HepG2 (cell line): ENCODE measurements around the gene ST8SIA1. TPM values are rescaled to one million over a fixed set of nuclear protein-coding genes. Genes with fewer than 3 reads are reported as not detected.

Experiments used
- FOXC1 ChIP-seq: sonication (generic); formaldehyde crosslinking; IDR thresholded peaks from 2 replicates; pipeline ENCODE4 v1.8.0; 2022; ENCODE audit warnings: mild to moderate bottlenecking, missing genetic modification reagents, borderline replicate concordance
- GABPA ChIP-seq, 2 experiments: IDR thresholded peaks; 2 replicates each; pipeline ENCODE4 v1.6.1; 2011 to 2016; ENCODE audit warnings: low read depth in 2 of 2, low read length in 1 of 2, missing biosample characterization in 1 of 2, missing genetic modification characterization in 1 of 2
- HCFC1 ChIP-seq: fragments of 150-350 bp; IDR thresholded peaks from 2 replicates; pipeline ENCODE4 v1.6.1; 2014; ENCODE audit warnings: low read depth, low read length
- MAF1 ChIP-seq: sonication (generic); formaldehyde crosslinking; IDR thresholded peaks from 2 replicates; pipeline ENCODE4 v1.5.0; 2020; ENCODE audit warnings: missing genetic modification reagents, borderline replicate concordance
- MAFK ChIP-seq, 2 experiments: IDR thresholded peaks in 1 of 2; conservative IDR thresholded peaks in 1 of 2; 2 replicates each; pipeline ENCODE4 v1.6.1; 2011; ENCODE audit warnings: improper control_type of control experiment in 2 of 2, low read length in 2 of 2
- SYNCRIP ChIP-seq: fragments of 200-400 bp; formaldehyde crosslinking; IDR thresholded peaks from 2 replicates; pipeline ENCODE4 v1.6.1; 2018; ENCODE audit warnings: mild to moderate bottlenecking, low read depth, low read length; ENCODE audit not compliant: insufficient read depth
- ZFYVE20 ChIP-seq: sonication (generic); formaldehyde crosslinking; IDR thresholded peaks from 2 replicates; pipeline ENCODE4 v1.8.0; 2023; ENCODE audit warnings: low read depth, mild to moderate bottlenecking, moderate library complexity, missing genetic modification reagents, borderline replicate concordance
- ZNF382 ChIP-seq: sonication (generic); formaldehyde crosslinking; IDR thresholded peaks from 2 replicates; pipeline ENCODE4 v1.5.0; 2020; ENCODE audit warnings: missing genetic modification reagents, mild to moderate bottlenecking, borderline replicate concordance
- ZSCAN21 ChIP-seq: sonication (generic); formaldehyde crosslinking; IDR thresholded peaks from 2 replicates; pipeline ENCODE4 v1.8.0; 2022; ENCODE audit warnings: mild to moderate bottlenecking, missing genetic modification reagents, moderate library complexity, borderline replicate concordance
- polyA plus RNA-seq, 8 experiments: library from polyadenylated mRNA; depleted of rRNA in 3 of 8; stranded (reverse) in 7 of 8; unstranded in 1 of 8; fragments of >200 nt; fragmentation: Illumina TruSeq in 4 of 8; extraction: Trizol in 4 of 8; gene quantifications; 2 replicates each; pipeline versions ENCODE4 v1.2.1 to v1.2.3, GENCODE V29; 2011 to 2016; ENCODE audit warnings: low read depth in 4 of 8, missing spikeins in 1 of 8, mixed read lengths in 1 of 8; ENCODE audit not compliant: insufficient read depth in 1 of 8
- total RNA-seq, 5 experiments: library from RNA; depleted of rRNA; stranded (reverse); fragments of >200 nt; fragmentation: Illumina TruSeq; extraction: Trizol; gene quantifications; 2 replicates each; pipeline ENCODE4 v1.2.3, GENCODE V29; 2016; ENCODE audit warnings: low read depth in 1 of 5
- TF ChIP-seq, protein P1 (sequence below): sonication (generic); formaldehyde crosslinking; IDR thresholded peaks from 2 replicates; pipeline ENCODE4 v1.9.0; 2021; ENCODE audit warnings: missing genetic modification reagents, mild to moderate bottlenecking, borderline replicate concordance
- TF ChIP-seq, protein P2 (sequence below): sonication (generic); formaldehyde crosslinking; IDR thresholded peaks from 2 replicates; pipeline ENCODE4 v1.5.1; 2020; ENCODE audit warnings: mild to moderate bottlenecking, missing genetic modification reagents, moderate library complexity

Gene ST8SIA1
- total and polyA plus RNA-seq, 2 of the 13 experiments (the other 11 are each of a cell fraction or from before 2014, with no cell fraction given): not detected

DNA sequence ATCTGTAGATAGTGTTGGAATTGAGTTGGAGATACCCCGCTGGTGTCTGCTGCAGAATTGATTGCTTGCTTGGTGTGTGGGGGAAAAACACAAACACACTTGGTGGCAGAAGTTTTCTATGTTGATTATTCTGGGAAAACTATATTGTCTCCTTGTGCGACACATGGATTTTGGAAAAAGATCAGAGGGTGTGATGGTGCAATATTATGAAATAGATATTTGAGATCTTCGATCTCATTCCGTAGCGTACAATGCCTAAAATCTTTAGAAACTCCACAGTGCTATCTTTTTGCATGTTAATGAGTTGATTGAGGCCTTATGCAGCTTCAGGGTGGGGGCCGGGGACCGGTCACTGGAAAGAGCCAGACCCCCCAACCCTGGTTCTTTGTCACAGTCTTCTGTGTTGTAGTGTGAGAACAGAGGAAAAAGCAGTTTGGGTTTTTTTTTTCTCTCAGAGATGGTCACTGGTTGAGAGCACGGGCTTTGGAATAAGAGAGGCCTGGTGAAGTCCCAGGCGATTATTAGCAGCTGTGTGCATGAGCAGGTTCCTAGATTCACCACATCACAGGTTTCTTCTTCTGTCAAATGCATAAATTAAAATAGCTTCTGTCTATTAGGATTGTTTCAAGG, 88.2 kb downstream of the ST8SIA1 start (continued):
- TF ChIP-seq ZSCAN21 (no peak), FOXC1 (CRISPR knock-in tag) (no peak), ZFYVE20 (no peak), ZNF382 (CRISPR knock-in tag) (no peak), SYNCRIP (no peak), GABPA (IDR thresholded peaks at IDR 0.05; ENCODE audit: low read depth, low read length) (no peak), GABPA (CRISPR knock-in tag; IDR thresholded peaks at IDR 0.05; ENCODE audit: low read depth) (no peak), HCFC1 (no peak), MAF1 (CRISPR knock-in tag) (no peak), MAFK (conservative IDR thresholded peaks at IDR 0.05 in 1 of 2, IDR thresholded peaks at IDR 0.05 in 1 of 2; ENCODE audit: low read length in 2 of 2) (no peak)
- TF ChIP-seq, protein P1, sequence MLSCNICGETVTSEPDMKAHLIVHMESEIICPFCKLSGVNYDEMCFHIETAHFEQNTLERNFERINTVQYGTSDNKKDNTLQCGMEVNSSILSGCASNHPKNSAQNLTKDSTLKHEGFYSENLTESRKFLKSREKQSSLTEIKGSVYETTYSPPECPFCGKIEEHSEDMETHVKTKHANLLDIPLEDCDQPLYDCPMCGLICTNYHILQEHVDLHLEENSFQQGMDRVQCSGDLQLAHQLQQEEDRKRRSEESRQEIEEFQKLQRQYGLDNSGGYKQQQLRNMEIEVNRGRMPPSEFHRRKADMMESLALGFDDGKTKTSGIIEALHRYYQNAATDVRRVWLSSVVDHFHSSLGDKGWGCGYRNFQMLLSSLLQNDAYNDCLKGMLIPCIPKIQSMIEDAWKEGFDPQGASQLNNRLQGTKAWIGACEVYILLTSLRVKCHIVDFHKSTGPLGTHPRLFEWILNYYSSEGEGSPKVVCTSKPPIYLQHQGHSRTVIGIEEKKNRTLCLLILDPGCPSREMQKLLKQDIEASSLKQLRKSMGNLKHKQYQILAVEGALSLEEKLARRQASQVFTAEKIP (CRISPR knock-in tag): no peak
- TF ChIP-seq, protein P2, sequence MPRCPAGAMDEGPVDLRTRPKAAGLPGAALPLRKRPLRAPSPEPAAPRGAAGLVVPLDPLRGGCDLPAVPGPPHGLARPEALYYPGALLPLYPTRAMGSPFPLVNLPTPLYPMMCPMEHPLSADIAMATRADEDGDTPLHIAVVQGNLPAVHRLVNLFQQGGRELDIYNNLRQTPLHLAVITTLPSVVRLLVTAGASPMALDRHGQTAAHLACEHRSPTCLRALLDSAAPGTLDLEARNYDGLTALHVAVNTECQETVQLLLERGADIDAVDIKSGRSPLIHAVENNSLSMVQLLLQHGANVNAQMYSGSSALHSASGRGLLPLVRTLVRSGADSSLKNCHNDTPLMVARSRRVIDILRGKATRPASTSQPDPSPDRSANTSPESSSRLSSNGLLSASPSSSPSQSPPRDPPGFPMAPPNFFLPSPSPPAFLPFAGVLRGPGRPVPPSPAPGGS (CRISPR knock-in tag): no peak
